ENCODE measurements around the gene NR2E1. TPM values are rescaled to one million over a fixed set of nuclear protein-coding genes. Genes with fewer than 3 reads are reported as not detected.

The NR2E1 gene
- total RNA-seq, 4 donors from 2014 or later, result not detected

DNA sequence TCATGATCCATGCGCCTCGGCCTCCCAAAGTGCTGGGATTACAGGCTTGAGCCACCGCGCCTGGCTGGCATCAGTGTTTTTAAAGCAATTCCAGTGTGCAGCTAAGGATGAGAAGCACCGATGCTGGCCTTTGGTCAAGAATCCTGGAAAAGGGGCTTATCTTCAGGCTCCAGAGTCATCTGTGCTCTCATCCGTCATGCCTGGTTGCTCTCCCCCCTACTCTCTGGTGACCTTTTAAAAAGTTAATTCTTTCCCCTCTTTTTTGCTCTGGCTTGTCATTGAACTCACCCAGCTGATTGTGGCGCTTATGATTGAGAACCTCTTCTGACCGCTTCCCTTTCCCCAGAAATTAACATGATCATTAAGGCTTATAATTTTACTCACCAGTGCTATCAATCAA is 28.7 kb downstream of the NR2E1 start:
- intact Hi-C loops (cut with DNase I; ENCODE audit: low total_unique reads), result no loop called here
- in situ Hi-C loops (cut with MboI; ENCODE audit: low pct_ligation_motif_present in 1 of 4, low pct_unique_long_range_greater_than_20kb in 1 of 4, low sequenced_read_pairs in 3 of 4), result no loop called here
- Histone ChIP-seq H3K9me3 (no peaks in the 10 kb centered on the region), H3K36me3 (no peaks in the 10 kb centered on the region), H3K27ac (no peak overlapping the region), H3K27me3 (peaks cover 9% of the 10 kb centered on the region), H3K4me1 (no peaks in the 10 kb centered on the region), H3K4me3 (no peak overlapping the region)
- TF ChIP-seq, protein P1, sequence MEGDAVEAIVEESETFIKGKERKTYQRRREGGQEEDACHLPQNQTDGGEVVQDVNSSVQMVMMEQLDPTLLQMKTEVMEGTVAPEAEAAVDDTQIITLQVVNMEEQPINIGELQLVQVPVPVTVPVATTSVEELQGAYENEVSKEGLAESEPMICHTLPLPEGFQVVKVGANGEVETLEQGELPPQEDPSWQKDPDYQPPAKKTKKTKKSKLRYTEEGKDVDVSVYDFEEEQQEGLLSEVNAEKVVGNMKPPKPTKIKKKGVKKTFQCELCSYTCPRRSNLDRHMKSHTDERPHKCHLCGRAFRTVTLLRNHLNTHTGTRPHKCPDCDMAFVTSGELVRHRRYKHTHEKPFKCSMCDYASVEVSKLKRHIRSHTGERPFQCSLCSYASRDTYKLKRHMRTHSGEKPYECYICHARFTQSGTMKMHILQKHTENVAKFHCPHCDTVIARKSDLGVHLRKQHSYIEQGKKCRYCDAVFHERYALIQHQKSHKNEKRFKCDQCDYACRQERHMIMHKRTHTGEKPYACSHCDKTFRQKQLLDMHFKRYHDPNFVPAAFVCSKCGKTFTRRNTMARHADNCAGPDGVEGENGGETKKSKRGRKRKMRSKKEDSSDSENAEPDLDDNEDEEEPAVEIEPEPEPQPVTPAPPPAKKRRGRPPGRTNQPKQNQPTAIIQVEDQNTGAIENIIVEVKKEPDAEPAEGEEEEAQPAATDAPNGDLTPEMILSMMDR (IDR thresholded peaks at IDR 0.05), result no peak
- no peak for TF ChIP-seq POLR2A (IDR thresholded peaks at IDR 0.05)
- no peak for TF ChIP-seq EP300 (IDR thresholded peaks at IDR 0.05; ENCODE audit: low read depth)
- no peak for TF ChIP-seq POLR2AphosphoS5 (IDR thresholded peaks at IDR 0.05)
- no peak for DNase-seq
- 90 to 93% methylated on average over 2 to 8 of the region's 8 CpGs for WGBS, 2 donors (ENCODE audit: low coverage in 1 of 2)

DNA sequence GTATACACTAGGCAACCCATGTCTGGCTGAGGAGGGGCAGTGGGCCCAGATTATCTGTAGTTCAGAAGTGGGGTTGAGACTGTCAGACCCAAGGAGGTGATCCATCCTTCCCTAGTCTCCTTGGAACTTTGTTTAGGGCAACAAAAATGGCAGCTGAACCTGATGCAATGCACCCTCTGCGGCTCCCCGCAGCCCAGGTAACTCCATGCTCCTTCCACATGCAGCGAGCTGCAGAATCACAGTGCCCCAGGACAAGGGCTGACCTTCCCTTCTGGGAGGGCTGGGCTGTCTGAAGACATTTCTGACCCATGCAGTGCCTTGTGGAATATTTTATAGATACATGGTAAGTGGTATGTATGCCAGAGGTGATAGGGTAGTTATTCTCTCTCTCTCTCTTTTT is 29.4 kb downstream of the NR2E1 start:
- Histone ChIP-seq H3K27me3 (peaks cover 9% of the 10 kb centered on the region), H3K36me3 (no peaks in the 10 kb centered on the region), H3K4me1 (no peaks in the 10 kb centered on the region), H3K4me3 (no peak overlapping the region), H3K27ac (no peak overlapping the region), H3K9me3 (no peaks in the 10 kb centered on the region)
- TF ChIP-seq POLR2AphosphoS5 (IDR thresholded peaks at IDR 0.05) (no peak), POLR2A (IDR thresholded peaks at IDR 0.05) (no peak), EP300 (IDR thresholded peaks at IDR 0.05; ENCODE audit: low read depth) (no peak)
- TF ChIP-seq, protein P1 (IDR thresholded peaks at IDR 0.05), result no peak
- in situ Hi-C loops (cut with MboI; ENCODE audit: low pct_ligation_motif_present in 1 of 4, low pct_unique_long_range_greater_than_20kb in 1 of 4, low sequenced_read_pairs in 3 of 4) (no loop called here), intact Hi-C loops (cut with DNase I; ENCODE audit: low total_unique reads) (no loop called here)
- WGBS, 2 donors (ENCODE audit: low coverage in 1 of 2), result 80 to 89% methylated on average over 1 to 3 of the region's 3 CpGs
- no peak for DNase-seq

DNA sequence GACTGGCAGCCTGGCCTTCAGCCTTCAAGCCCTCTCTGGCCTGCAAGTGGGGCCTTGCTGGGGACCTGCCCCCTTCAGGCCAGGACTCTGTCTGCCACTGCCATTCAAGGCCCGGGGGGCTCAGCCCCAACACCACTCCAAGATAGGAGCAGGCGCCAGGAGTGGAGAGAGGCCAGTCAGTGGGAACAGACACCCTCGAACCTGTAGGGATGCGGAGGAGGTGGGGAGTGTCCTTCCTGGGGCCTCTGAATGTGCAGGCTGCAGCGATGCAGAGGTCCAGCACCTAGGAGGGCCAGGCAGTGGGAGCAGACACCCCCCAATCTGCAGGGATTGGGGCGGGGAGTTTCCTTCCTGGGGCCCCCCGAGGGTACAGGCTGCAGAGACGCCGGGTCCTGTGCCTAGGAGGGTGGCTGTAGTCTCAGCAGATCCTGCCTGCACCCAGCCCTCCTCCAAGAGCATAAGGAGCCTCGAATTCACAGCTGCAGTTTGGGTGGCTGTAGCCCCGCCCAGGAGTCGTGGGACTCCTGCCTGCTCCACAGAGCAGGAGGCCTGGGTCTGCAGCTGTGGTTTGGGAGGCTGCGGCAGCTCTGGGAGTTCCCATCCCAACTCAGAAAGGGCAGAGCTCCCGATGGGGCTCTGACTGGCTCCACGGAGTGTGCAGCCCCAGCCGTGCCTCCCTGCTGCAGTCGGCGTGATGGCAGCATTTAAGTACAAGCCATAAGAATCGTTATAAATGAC is 33.1 kb downstream of the NR2E1 start:
- Histone ChIP-seq H3K27me3 (no peaks in the 10 kb centered on the region), H3K4me3 (no peak overlapping the region), H3K36me3 (no peaks in the 10 kb centered on the region), H3K9me3 (no peaks in the 10 kb centered on the region), H3K27ac (no peak overlapping the region), H3K4me1 (no peaks in the 10 kb centered on the region)
- no peak for TF ChIP-seq POLR2A (IDR thresholded peaks at IDR 0.05)
- TF ChIP-seq POLR2AphosphoS5 (IDR thresholded peaks at IDR 0.05), result no peak
- TF ChIP-seq, protein P1 (IDR thresholded peaks at IDR 0.05), result no peak
- no peak for TF ChIP-seq EP300 (IDR thresholded peaks at IDR 0.05; ENCODE audit: low read depth)
- WGBS, 2 donors (ENCODE audit: low coverage in 1 of 2), result 86% methylated on average over 18 of the region's 19 CpGs; no CpG with 5 or more reads in 1 of the 2 donors
- in situ Hi-C loops (cut with MboI; ENCODE audit: low pct_ligation_motif_present in 1 of 4, low pct_unique_long_range_greater_than_20kb in 1 of 4, low sequenced_read_pairs in 3 of 4) (no loop called here), intact Hi-C loops (cut with DNase I; ENCODE audit: low total_unique reads) (no loop called here)
- no peak for DNase-seq

DNA sequence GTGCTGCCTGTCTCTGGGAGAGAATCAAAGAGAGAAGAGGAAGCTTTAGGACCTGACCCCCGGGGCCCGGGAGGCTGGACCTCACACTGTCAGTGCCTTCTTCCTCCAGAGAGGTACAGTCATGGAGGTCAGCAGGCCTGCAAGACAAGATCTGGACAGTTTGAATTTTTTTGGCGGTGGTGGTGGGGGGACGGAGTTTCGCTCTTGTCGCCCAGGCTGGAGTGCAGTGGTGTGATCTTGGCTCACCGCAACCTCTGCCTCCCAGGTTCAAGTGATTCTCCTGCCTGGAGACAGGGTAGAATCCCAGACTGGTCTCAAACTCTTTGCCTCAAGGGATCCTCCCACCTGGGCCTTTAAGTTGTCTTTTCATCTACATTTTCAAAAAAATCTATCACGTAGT is 34.4 kb downstream of the NR2E1 start:
- no peak for TF ChIP-seq POLR2A (IDR thresholded peaks at IDR 0.05)
- in situ Hi-C loops (cut with MboI; ENCODE audit: low pct_ligation_motif_present in 1 of 4, low pct_unique_long_range_greater_than_20kb in 1 of 4, low sequenced_read_pairs in 3 of 4) (no loop called here), intact Hi-C loops (cut with DNase I; ENCODE audit: low total_unique reads) (no loop called here)
- DNase-seq, result no peak
- no peak overlapping the region for H3K4me3 ChIP-seq
- H3K27me3 ChIP-seq, result no peaks in the 10 kb centered on the region
- no peaks in the 10 kb centered on the region for H3K4me1 ChIP-seq
- H3K27ac ChIP-seq, result no peak overlapping the region
- H3K36me3 ChIP-seq, result no peaks in the 10 kb centered on the region
- WGBS, 2 donors (ENCODE audit: low coverage in 1 of 2), result 93% methylated on average over 4 to 8 of the region's 8 CpGs
- H3K9me3 ChIP-seq, result no peaks in the 10 kb centered on the region

DNA sequence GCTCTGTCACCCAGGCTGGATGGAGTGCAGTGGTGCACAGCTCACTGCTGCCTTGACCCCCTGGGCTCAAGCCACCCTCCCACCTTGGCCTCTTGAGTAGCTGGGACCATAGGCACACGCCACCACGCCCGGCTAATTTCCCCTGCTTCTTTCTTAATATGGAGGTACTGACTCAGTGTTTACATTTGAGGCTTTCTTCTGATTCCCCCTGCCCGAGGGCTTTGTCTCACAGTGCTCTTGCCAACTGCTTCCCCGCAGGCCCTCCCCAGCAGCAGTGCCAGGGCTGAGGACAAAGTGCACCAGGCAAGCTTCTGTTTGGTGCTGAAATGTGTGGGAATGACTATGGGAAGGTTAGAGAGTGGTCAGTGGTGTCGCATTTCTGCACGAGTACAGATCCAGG is 34.8 kb downstream of the NR2E1 start:
- no peak for DNase-seq
- in situ Hi-C loops (cut with MboI; ENCODE audit: low pct_ligation_motif_present in 1 of 4, low pct_unique_long_range_greater_than_20kb in 1 of 4, low sequenced_read_pairs in 3 of 4), result no loop called here

More for the DNA sequence above, 34.8 kb downstream of the NR2E1 start:
- Histone ChIP-seq H3K36me3 (no peaks in the 10 kb centered on the region), H3K27ac (no peak overlapping the region), H3K27me3 (no peaks in the 10 kb centered on the region), H3K9me3 (no peaks in the 10 kb centered on the region), H3K4me1 (no peaks in the 10 kb centered on the region), H3K4me3 (no peak overlapping the region)
- intact Hi-C loops (cut with DNase I; ENCODE audit: low total_unique reads), result no loop called here
- TF ChIP-seq POLR2AphosphoS5 (IDR thresholded peaks at IDR 0.05) (no peak), EP300 (IDR thresholded peaks at IDR 0.05; ENCODE audit: low read depth) (no peak), POLR2A (IDR thresholded peaks at IDR 0.05) (no peak)
- TF ChIP-seq, protein P1 (IDR thresholded peaks at IDR 0.05), result no peak
- WGBS, 2 donors (ENCODE audit: low coverage in 1 of 2), result 64 to 76% methylated on average over 2 to 7 of the region's 7 CpGs

All from transverse colon (tissue), 4 donors.